Measurements from ENCODE around the gene ELAVL3.

Gene ELAVL3

DNA sequence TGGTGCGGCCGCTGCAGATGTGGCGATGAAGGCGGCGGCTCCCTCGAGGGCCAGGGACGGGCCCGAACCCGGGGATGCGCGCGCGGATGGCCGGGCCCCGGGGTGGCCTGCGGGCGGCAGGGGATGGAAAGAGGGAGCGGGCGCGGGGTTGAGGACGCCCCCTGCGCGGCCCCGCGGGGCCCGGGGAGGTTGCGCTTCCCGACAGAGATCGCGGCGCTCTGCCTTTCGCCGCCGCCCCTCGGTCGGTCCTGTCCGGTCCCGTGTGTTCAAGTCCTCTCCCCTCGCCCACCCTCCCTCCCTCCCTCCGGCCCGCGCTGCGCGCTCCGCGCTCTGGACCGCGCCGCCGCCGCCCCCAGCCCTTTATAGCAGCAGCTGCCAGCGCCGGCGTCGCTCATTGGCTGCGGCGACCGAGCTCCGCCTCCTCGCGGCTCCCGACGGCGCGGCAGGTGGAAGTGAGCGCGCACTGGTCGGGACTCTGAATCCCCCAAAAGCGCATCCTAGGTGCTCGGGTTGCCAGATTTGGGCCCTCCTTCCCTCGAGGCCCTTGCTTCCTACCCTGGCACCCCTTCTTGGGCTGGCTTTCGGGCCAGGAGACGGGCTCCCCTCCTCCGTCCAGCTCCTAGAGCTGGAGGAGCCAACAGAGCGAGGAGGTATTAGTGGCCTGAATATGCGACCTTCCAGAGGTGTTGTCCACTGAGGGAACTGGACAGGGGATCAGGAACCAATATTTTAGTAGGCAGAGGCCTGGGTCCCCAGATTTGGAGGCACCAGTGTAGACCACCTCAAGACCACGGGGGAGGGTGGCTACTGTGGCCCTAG lies at the start of gene ELAVL3:
Gene ELAVL3, minus strand, starts transcription at position 332 of the 819 bp plus-strand sequence. CDS start 438 bp downstream, outside the sequence.
- no peak for DNase-seq (ENCODE audit: low read depth in 2 of 2)

DNA sequence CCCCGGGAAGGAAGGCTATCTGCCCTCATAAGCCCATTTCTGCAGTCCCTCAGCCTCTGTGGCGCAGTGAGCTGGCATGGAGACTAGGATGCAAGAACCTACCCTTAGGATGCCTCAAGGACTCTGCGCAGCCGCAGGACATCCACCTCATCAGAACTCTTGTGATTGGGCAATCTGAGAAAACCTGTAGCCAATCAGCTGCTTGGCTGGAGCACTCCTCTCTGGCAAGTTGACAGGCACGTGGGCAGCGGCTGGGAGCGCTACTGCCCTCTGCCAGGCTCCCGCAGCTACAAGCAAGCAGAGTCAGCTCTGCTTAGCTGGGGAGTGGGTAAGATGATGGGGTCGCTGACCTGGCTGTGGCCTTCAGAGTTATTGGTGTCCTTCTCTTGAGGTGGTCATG lies 49.6 kb upstream of the ELAVL3 start:
- peak in 1 of 2 donors; percentile 39 for DNase-seq (ENCODE audit: low read depth in 2 of 2)

DNA sequence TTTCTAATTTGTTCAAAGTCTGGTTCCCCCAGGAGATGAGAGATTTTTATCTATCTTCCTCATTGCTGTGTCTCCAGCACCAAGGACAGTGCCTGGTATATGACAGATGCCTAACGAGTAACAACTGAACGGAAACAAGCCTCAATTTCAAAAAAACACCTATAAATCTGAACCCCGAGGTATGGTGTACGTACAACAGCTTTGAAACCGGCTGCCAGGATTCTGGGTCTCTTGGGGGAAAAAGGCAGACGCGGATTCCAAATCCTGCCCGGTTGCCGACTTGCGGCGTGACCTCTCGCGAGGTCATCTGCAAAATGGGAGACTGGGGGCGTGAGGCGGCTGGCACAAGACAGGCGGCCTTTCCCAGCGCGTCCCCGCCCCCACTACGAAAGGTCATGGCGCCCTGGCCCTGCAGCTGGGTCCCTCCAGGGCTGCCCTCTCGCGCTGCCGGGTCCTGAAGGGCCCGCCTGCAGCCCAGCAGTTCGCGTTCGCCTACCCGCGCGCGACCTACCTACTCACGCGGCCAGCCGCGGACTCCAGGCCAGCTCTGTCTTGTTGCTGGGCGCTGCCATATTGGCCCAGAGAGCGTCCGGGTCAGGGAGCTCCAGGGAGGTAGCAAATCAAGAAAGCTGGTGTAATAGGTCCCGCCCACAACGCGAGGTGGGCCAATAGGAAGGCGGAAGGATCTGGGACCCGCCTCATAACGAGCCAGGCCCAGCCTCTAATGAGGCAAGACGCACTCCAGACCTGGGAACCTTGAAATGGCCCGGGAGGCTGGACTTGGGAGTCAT lies 47.9 kb upstream of the ELAVL3 start, which contains the start of gene ECSIT:
Gene ECSIT, minus strand, starts transcription at position 584 of the 791 bp plus-strand sequence. CDS start 9,964 bp downstream, outside the sequence.
- peak; percentile 88 to 90 for DNase-seq (ENCODE audit: low read depth in 2 of 2)

DNA sequence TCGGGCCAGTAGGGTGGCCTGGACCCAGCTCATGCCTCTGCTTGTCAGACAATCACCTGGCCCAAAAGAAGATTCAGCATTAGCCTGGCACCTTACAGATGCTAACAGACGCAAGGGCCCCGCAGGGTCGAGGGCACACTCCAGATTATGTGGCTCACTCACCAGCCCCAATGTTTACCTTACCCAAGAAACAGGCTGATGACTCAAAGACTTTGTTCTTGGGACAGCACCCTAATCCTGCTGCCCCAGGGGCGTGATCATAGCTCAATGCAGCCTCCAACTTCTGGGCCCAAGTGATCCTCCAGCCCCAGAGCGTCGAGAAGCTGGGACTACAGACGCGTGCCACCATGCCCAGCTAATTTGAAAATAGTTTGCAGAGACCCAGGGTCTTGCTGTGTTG lies 38.3 kb upstream of the ELAVL3 start:
- DNase-seq (ENCODE audit: low read depth in 2 of 2), result no peak

DNA sequence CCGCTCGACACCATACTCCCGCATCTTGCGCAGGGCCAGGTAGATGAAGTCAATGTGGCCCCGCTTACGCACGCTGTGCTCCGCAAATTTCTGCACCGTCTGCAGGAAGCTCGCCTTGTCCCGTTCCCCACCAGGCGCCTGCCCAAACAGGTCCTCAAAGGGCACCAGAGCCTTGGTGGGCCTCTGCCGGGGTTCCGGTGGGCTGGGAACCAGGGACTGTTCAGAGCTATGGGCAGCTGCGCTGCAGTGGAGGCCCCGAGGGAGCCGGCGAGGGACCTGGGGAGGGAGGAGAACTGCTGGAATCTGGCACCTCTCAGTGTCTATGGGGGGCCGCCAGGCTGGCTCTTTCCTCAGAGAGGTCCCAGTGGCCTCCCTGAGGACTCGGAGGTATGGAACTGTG lies 33.1 kb upstream of the ELAVL3 start:
- DNase-seq (ENCODE audit: low read depth in 2 of 2), result no peak

DNA sequence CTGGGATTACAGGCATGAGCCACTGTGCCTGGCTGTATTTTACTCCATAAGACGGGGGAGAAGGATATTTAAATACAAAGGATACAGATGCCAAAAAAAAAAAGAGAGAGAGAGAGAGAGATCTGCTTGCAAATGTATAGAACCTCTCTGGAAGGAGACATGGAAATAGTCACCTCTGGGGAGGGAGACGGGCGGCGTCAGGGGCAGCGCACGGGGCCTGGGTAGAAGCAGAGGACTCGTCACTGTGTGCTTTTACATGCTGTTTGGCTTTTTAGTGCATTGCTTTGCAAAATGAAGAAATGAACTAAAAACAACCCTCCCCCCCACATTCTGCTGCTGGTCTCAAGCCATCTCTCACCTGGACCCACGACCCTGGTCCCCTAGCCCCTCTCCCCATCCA lies 29.6 kb upstream of the ELAVL3 start:
- DNase-seq (ENCODE audit: low read depth in 2 of 2), result no peak

DNA sequence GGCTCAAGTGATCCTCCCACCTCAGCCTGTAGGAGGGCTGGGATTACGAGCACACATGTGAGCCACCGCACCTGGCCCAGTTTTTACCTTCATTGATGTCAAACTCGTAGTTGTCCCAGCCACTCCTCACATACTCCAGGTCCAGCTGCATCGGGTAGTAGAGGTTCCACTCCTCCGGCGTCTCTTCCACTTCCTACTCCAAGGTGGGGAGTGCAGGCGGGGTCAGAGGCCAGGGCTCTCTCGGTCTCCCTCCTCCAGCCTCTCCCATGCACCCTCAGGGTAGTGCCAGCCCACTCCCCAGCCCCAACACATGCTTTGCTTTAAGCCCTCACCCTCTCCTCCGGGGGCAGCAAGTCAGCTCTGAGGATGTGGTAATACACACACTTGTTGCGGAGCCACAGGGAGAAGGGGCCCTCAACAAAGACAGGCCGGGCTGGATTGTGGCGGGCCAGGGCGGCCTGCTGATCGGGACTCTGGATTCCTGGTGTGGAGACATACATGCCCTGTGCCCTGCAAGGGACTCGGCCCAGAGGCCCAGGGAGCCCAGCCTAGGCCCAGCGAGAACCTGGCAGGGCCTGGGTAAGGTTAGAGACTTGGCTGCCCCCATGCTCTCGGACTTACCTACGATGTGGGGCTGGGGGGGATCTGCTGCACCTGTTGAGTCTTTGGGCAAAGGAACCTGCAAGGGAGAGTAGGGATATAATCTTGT lies 26.7 kb upstream of the ELAVL3 start:
- no peak for DNase-seq (ENCODE audit: low read depth in 2 of 2)

DNA sequence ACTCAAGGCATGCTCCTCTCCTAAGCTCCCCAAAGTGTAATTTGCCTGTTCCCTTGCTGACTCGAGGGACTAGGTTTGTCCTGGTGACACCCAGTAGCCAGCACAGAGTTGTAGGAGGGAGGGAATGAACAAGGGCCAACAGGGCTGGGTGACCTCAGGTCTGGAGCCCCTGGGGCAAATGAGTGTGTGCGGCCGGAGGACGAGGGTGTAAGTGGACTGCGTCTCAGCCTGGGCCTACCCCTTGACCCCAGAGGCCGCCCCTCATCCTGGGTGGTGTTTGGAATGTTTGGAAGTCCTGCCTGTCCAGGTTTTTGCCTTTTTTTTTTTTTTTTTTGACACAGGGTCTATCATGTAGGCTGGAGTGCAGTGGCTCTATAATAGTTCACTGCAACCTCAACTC lies 26.1 kb upstream of the ELAVL3 start:
- no peak for DNase-seq (ENCODE audit: low read depth in 2 of 2)

DNA sequence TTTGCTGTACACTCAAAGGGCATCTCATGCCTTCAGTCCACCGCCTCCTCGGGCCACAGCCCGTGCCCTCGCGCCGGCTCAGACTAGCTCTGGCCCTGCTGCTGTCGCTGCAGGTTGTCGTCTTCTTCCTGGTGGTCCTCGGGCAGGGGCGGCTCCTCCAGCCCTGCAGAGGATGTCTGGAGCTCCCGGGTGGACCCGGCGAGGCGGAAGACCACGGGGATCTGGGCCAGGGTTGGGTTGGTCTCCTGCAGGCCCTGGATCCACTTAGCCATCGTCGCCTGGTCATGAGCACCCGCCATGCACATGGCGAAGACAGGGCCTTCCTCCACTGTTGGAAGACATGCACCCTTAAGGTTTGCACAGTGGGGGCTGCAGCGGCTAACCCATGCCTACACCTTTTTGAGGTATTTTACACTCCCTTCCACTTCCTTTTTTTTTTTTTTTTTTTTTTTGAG lies 25.3 kb upstream of the ELAVL3 start:
- no peak for DNase-seq (ENCODE audit: low read depth in 2 of 2)

DNA sequence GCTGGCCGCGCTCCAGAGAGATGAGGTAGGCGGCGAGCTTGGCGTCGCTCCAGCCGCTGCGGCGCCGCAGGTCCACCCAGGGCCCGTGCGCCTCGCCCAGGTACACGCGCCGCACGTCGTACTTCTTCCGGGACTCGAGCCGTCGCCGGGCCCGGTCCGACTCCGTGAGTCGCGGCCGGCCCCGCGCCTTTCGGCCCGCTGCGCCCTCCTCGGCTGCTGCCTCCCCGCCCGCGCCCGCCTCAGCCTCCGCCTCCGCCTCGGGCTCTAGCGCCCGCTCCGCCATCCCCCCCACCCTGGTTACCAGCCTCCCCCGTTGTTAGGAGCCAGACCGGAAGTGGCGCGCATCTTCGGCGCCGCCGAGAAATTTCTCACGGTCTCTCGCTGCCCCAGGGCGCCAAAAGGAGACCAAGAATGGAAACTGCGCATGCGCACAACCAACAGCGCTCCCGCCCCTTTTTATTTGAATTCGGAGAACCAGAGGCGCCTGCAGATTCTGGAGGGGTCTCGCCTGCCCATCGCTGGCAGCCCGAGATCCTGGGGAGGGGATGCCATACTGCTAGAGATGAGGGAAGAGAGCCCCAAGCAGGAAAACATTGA lies 24.8 kb upstream of the ELAVL3 start, which contains the start of gene ZNF653:
Gene ZNF653, minus strand, starts transcription at position 336 of the 597 bp plus-strand sequence. Its CDS starts 53 bp downstream, at position 283.
- DNase-seq (ENCODE audit: low read depth in 2 of 2), result peak; percentile 90

DNA sequence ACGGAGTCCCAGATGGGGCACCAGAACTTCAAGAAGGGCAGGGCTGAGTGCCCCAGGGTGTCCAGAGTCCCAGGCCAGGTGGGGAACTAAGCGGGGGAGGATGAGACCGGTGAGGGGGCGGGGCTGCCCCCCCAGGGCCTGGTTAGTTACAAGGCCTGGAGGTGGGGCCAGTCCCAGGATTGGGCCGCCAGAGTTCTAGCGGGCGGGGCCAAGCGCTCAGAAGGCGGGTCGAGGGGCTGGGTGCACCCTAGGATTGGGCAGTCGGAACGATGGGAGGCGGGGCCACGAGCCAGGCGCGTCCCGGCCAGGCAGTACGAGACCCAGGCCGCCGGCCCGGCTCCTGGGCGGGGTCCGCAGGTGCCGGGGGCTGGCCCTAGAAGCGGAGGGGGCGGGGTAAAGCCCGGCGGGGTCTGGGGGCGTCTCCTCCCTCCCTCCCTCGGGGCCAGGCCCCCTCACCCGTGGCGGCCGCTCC lies 24.2 kb upstream of the ELAVL3 start:
- peak; percentile 93 to 98 for DNase-seq (ENCODE audit: low read depth in 2 of 2)

DNA sequence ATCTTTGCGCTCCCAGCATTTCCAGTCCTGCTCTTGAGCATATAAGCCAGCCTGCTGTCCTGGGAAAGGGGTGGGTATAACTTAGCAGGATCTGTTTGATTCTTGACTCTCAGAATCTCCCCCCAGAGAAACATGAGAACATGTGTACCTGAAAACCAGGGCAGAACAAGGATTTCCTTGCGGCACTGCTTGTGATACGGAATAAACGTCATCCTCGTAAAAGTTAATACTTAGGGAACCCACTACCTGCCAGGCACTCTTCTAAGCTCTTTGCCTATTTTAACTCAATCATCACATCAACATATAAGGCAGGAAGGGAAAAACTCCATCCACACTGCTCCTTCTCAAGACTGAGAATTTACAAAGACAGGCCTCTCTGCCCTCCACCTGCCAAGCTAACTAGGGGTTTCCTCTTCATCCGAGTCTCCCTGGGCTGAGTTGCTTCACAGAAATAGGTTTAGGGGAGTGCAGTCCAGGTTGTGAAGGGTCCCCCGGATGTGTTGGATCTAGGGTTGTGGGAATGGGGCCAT lies 23.7 kb upstream of the ELAVL3 start:
- DNase-seq (ENCODE audit: low read depth in 2 of 2), result no peak

DNA sequence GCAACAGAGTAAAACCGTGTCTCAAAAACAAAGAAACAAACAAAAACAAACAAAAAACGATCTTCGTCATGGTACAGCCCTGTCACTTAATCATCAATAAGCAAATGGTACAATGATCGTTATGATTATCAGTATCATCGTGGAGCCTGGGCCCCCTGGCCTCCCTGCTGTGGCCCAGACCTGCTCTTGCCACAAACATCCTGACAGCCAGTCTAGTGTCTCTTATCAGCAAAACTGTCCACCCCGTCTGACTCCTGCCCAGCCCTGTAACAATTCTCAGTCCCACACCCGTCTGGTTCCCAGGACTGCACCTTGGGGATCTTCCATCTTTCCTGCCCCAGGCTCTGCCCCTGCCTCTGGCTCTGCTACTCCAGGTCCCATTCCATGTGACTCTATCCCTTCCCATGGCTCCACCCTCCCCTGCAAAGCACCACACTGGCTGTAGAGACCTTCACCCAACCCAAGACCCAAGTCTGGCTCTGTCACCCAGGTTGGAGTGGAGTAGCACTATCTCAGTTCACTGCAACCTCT lies 19.1 kb upstream of the ELAVL3 start:
- no peak for DNase-seq (ENCODE audit: low read depth in 2 of 2)

DNA sequence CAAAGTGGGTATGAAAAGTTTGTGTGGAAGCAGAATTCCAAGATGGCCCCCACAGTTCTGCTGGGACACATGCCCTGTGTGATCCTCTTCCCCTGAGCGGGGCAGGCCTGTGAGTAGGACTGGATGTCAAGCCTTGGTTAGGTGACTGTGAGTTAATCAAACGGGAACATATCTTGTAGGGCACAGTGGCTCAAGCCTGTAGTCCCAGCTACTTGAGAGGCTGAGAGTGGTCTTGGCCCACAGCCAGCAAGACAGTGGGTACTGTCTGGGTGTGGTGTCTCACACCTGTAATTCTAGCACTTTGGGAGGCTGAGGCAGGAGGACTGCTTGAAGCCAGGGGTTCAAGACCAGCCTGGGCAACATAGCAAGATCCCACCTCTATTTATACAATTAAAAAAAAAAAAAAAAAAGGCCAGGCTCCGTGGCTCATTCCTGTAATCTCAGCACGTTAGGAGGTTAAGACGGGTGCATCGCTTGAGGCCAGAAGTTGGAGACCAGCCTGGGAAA lies 18.4 kb upstream of the ELAVL3 start:
- DNase-seq (ENCODE audit: low read depth in 2 of 2), result no peak

DNA sequence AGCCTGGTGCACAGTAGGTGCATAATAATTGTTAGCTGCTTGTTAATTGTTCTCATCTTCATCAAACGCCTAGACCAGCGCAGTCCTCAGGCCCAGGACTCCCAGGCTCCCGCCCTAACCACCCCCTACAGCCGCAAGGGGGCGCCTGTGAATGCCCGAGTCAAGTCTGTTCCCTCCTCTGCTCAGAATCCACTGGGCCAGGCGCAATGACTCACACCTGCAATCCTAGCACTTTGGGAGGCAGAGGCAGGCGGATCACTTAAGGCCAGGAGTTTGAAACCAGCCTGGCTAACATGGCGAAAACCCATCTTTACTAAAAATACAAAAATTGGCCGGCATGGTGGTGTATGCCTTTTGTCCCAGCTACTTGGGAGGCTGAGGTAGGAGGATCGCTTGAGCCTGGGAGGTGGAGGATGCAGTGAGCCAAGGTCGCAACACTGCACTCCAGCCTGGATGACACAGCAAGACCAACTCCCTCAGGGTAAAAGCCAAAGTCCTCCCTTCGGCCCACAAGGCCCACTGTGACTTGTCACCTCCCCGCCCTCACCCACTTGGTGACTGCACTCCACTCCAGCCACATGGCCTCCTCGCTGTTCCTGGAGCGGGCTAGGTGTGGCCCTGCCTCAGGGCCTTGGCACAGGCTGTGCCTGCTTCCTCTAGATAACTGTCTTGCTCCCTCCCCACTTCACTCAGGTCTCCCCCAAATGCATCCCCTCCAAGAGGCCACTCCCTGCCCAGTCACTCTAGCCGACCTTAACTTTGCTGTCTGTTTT lies 15.7 kb upstream of the ELAVL3 start:
- peak; percentile 52 to 66 for DNase-seq (ENCODE audit: low read depth in 2 of 2)

DNA sequence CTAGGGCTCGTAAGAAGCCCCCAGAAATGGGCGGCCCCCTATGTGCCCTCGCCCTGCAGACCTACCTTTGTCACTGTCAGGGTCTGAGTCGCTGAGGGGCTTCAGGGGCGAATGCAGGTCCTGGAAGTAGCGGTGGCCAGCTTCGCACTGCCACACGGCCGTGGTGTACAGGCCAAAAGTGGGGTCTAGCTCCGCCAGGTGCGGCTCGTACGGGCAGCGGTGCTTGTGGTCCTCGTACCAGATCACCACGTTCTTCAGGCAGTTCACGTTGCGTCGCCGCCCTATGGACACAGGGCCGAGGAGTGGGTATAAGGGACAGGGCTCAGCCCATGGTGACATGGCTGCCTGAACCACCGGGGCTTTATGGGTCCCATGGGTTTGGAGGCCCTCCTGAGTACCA lies 15.0 kb upstream of the ELAVL3 start:
- no peak for DNase-seq (ENCODE audit: low read depth in 2 of 2)

DNA sequence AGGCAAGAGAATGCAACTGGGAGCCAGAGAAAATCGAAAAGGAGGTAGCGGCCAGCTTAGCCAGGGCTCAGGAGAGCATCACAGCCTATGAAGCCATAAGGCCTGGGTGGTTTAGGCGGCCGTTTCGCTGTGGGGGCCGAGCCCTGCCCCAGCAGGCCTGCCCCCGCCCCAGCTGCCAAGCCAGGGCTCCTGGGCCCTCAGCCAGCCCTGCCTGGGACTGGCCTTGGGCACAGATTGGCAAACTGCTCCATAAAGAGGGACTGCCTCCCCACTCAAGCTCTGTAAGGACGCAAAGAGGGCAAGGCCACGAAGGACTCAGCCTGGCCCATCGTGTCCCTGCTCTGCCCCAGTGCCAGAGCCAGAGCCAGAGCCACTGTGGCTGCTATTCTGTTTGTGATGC lies 14.6 kb upstream of the ELAVL3 start:
- DNase-seq (ENCODE audit: low read depth in 2 of 2), result no peak

DNA sequence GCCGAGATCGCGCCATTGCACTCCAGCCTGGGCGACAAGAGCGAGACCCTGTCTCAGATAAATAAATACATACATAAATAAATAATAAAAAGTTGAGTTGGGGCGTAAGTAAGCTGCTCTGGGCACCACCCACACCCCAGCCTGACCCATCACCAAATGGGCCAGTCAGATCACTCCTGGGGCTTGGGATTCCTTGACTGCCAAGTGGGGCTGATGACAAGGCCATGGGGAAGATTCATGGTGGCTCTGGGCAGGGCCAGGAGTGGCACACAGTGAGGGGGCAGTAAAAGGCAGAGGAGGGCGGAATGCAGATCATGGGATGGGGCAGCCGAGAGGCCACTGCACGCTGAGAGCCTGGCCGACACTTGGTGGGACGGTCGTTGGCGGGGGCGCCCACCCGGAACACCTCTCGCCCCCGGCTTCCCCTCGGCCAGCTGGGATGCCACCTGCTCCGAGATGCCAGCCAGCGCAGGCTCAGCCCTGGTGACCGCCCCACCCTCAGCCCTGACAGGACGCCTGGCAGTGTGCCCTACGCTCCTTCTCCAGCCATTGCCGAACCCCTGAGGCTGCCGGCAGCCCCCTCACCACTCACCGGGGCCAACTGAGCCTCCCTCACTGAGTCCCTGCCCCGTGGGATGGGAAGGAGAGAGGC lies 13.9 kb upstream of the ELAVL3 start:
- no peak for DNase-seq (ENCODE audit: low read depth in 2 of 2)

DNA sequence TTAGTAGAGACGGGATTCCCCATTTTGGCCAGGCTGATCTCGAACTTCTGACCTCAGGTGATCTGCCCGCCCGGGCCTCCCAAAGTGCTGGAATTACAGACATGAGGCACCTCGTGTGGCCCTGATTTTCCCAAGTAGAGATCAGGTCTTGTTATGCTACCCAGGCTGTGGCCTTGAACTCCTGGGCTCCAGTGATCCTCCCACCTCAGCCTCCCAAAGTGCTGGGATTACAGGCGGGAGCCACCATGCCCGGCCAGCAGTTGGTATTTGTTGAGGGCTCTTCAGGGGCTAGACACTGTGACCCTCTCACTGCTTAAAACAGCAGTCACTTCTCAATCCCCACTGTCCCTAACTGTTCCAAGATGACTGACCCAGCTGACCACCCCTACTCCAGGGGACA lies 8.5 kb upstream of the ELAVL3 start:
- DNase-seq (ENCODE audit: low read depth in 2 of 2), result no peak
